H7 (cell line): Measurements from ENCODE around the gene GPR42. TPM values are rescaled to one million over a fixed set of nuclear protein-coding genes. Genes with fewer than 3 reads are reported as not detected.

Source experiments
- DNase-seq: peaks from one replicate; pipeline ENCODE4 v3.0.0; 2012
- H3K27me3 ChIP-seq: 2 replicates; pipeline ENCODE4 v1.6.0; 2011; ENCODE audit warnings: mild to moderate bottlenecking, low read length; ENCODE audit not compliant: control insufficient read depth, insufficient read depth
- H3K36me3 ChIP-seq: replicated peaks from 2 replicates; pipeline ENCODE4 v1.5.1; 2011; ENCODE audit warnings: low read length; ENCODE audit not compliant: control insufficient read depth, insufficient read depth
- H3K4me3 ChIP-seq: 2 replicates; pipeline ENCODE4 v1.5.1; 2011; ENCODE audit warnings: low read depth, mild to moderate bottlenecking, control low read depth, low read length, moderate library complexity; ENCODE audit not compliant: insufficient read depth
- total RNA-seq: library from RNA; depleted of rRNA; stranded (reverse); fragments of >200 nt; shearing (Covaris generic); gene quantifications from 2 replicates; pipeline ENCODE4 v1.2.3, GENCODE V29; 2014

The GPR42 gene
- total RNA-seq, 1 experiment from 2014 or later = not detected

- Histone ChIP-seq H3K4me3 (no peak overlapping the region), H3K36me3 (no peaks in the 10 kb centered on the region), H3K27me3 (no peaks in the 10 kb centered on the region)
- DNase-seq = no peak
Observed at GRCh38 chr19:35341006-35341405, 29.9 kb upstream of the GPR42 start.

- Histone ChIP-seq H3K27me3 (no peaks in the 10 kb centered on the region), H3K4me3 (no peak overlapping the region), H3K36me3 (no peaks in the 10 kb centered on the region)
- no peak for DNase-seq
Observed at GRCh38 chr19:35341565-35342225, 29.2 kb upstream of the GPR42 start.

GRCh38 chr19:35342430-35342829 lies 28.4 kb upstream of the GPR42 start:
- Histone ChIP-seq H3K4me3 (no peak overlapping the region), H3K36me3 (no peaks in the 10 kb centered on the region)
- DNase-seq = peak; percentile 67

GRCh38 chr19:35344511-35345031 lies 26.3 kb upstream of the GPR42 start:
- peak; percentile 28 for DNase-seq
- H3K27me3 ChIP-seq = no peaks in the 10 kb centered on the region
- no peak overlapping the region for H3K4me3 ChIP-seq
- no peaks in the 10 kb centered on the region for H3K36me3 ChIP-seq

More at GRCh38 chr19:35342430-35342829, 28.4 kb upstream of the GPR42 start:
- no peaks in the 10 kb centered on the region for H3K27me3 ChIP-seq

- Histone ChIP-seq H3K27me3 (no peaks in the 10 kb centered on the region), H3K4me3 (no peak overlapping the region), H3K36me3 (no peaks in the 10 kb centered on the region)
- peak; percentile 28 for DNase-seq
Observed at GRCh38 chr19:35345671-35346111, 25.2 kb upstream of the GPR42 start.

- DNase-seq = peak; percentile 30
- Histone ChIP-seq H3K36me3 (no peaks in the 10 kb centered on the region), H3K4me3 (no peak overlapping the region), H3K27me3 (no peaks in the 10 kb centered on the region)
Observed at GRCh38 chr19:35346193-35347052, 24.4 kb upstream of the GPR42 start.

- Histone ChIP-seq H3K27me3 (no peaks in the 10 kb centered on the region), H3K36me3 (no peaks in the 10 kb centered on the region), H3K4me3 (no peak within 1 kb of the TSS)
- DNase-seq = peak; percentile 23
Observed at GRCh38 chr19:35347171-35347929, 23.5 kb upstream of the GPR42 start, which contains the start of gene FFAR1. Gene FFAR1 (plus strand): TSS chr19:35347902. CDS start chr19:35351552, 3,650 bp downstream.

GRCh38 chr19:35347930-35348298 lies 23.0 kb upstream of the GPR42 start:
- no peaks in the 10 kb centered on the region for H3K36me3 ChIP-seq
- DNase-seq = no peak
- no peak overlapping the region for H3K4me3 ChIP-seq
- no peaks in the 10 kb centered on the region for H3K27me3 ChIP-seq

- no peak overlapping the region for H3K4me3 ChIP-seq
- H3K27me3 ChIP-seq = no peaks in the 10 kb centered on the region
- DNase-seq = peak; percentile 70
- no peaks in the 10 kb centered on the region for H3K36me3 ChIP-seq
Observed at GRCh38 chr19:35348911-35349611, 21.8 kb upstream of the GPR42 start.

GRCh38 chr19:35349614-35350521 lies 21.0 kb upstream of the GPR42 start:
- H3K27me3 ChIP-seq = no peaks in the 10 kb centered on the region
- no peak overlapping the region for H3K4me3 ChIP-seq
- DNase-seq = peak; percentile 28

GRCh38 chr19:35350591-35350990 lies 20.3 kb upstream of the GPR42 start:
- DNase-seq = peak; percentile 39
- H3K27me3 ChIP-seq = no peaks in the 10 kb centered on the region
- no peaks in the 10 kb centered on the region for H3K36me3 ChIP-seq

More at GRCh38 chr19:35349614-35350521, 21.0 kb upstream of the GPR42 start:
- H3K36me3 ChIP-seq = no peaks in the 10 kb centered on the region

GRCh38 chr19:35351411-35352176 lies 19.3 kb upstream of the GPR42 start:
- H3K36me3 ChIP-seq = no peaks in the 10 kb centered on the region
- H3K4me3 ChIP-seq = no peak overlapping the region
- no peak for DNase-seq
- no peaks in the 10 kb centered on the region for H3K27me3 ChIP-seq

More at GRCh38 chr19:35350591-35350990, 20.3 kb upstream of the GPR42 start:
- no peak overlapping the region for H3K4me3 ChIP-seq

- no peak for DNase-seq
- Histone ChIP-seq H3K4me3 (no peak overlapping the region), H3K36me3 (no peaks in the 10 kb centered on the region), H3K27me3 (no peaks in the 10 kb centered on the region)
Observed at GRCh38 chr19:35352177-35352447, 18.8 kb upstream of the GPR42 start.
